CD14-positive monocyte (primary cell): ENCODE results near the gene SLC35F1. TPM values are rescaled to one million over a fixed set of nuclear protein-coding genes. Genes with fewer than 3 reads are reported as not detected.

ENCODE experiments used
- DNase-seq, 3 donors: peaks; one replicate each; pipeline ENCODE4 v3.0.0-alpha.2; 2011 to 2022
- H2AFZ ChIP-seq: 2 replicates; pipeline ENCODE4 v1.6.0; 2012; ENCODE audit warnings: mild to moderate bottlenecking, low read depth, low read length, inconsistent platforms; ENCODE audit not compliant: insufficient read depth, poor library complexity, severe bottlenecking
- H3K27ac ChIP-seq, 2 donors: 1 replicate in 1 of 2; 2 replicates in 1 of 2; pipeline ENCODE4 v1.5.1; 2012 to 2013; ENCODE audit warnings: low read length in 2 of 2, control low read depth in 1 of 2, inconsistent platforms in 1 of 2, low read depth in 1 of 2, mild to moderate bottlenecking in 1 of 2
- H3K27me3 ChIP-seq, 2 donors: one replicate each; pipeline versions ENCODE4 v1.6.0 to v1.6.1; 2011 to 2013; ENCODE audit warnings: low read length in 2 of 2; ENCODE audit not compliant: control insufficient read depth in 2 of 2, insufficient read depth in 2 of 2
- H3K36me3 ChIP-seq, 2 donors: replicated peaks in 1 of 2; 1 replicate in 1 of 2; 2 replicates in 1 of 2; pipeline versions ENCODE4 v1.5.1 to v1.6.1; 2012 to 2013; ENCODE audit warnings: low read length in 2 of 2, control low read depth in 1 of 2, inconsistent platforms in 1 of 2, mild to moderate bottlenecking in 1 of 2; ENCODE audit not compliant: insufficient read depth in 2 of 2, control insufficient read depth in 1 of 2
- H3K4me1 ChIP-seq, 2 donors: 1 replicate in 1 of 2; 2 replicates in 1 of 2; pipeline versions ENCODE4 v1.5.1 to v1.6.1; 2012 to 2013; ENCODE audit warnings: low read length in 2 of 2, control low read depth in 1 of 2, inconsistent platforms in 1 of 2, mild to moderate bottlenecking in 1 of 2, moderate library complexity in 1 of 2; ENCODE audit not compliant: insufficient read depth in 2 of 2, control insufficient read depth in 1 of 2
- H3K4me2 ChIP-seq: replicated peaks from 2 replicates; pipeline ENCODE3; 2012; ENCODE audit warnings: low read length, moderate library complexity, mild to moderate bottlenecking; ENCODE audit not compliant: poor library complexity, severe bottlenecking; ENCODE audit errors: extremely low read depth
- H3K4me3 ChIP-seq, 3 experiments: fragments of 200-600 bp in 1 of 3; sonication (generic) in 1 of 3; replicated peaks in 1 of 3; 1 replicate in 2 of 3; 2 replicates in 1 of 3; pipeline ENCODE4 v1.5.1; 2011 to 2013; ENCODE audit warnings: low read length in 3 of 3, mild to moderate bottlenecking in 3 of 3, control low read depth in 2 of 3, low read depth in 2 of 3, inconsistent platforms in 1 of 3, moderate library complexity in 1 of 3
- H3K79me2 ChIP-seq: 2 replicates; pipeline ENCODE4 v1.6.0; 2012; ENCODE audit warnings: mild to moderate bottlenecking, control low read depth, inconsistent platforms, low read length, moderate library complexity; ENCODE audit not compliant: insufficient read depth
- H3K9ac ChIP-seq: 2 replicates; pipeline ENCODE4 v1.6.0; 2017; ENCODE audit warnings: low read length, mild to moderate bottlenecking; ENCODE audit not compliant: insufficient read depth, poor library complexity, severe bottlenecking
- H3K9me3 ChIP-seq, 2 donors: replicated peaks in 1 of 2; 1 replicate in 1 of 2; 2 replicates in 1 of 2; pipeline versions ENCODE4 v1.5.1 to v1.6.1; 2012 to 2013; ENCODE audit warnings: low read length in 2 of 2, control low read depth in 1 of 2; ENCODE audit not compliant: control insufficient read depth in 1 of 2, insufficient read depth in 1 of 2
- H4K20me1 ChIP-seq: 2 replicates; pipeline ENCODE4 v1.6.0; 2012; ENCODE audit warnings: mild to moderate bottlenecking, low read length, control low read depth, moderate library complexity; ENCODE audit not compliant: insufficient read depth
- H3K27ac Mint-ChIP-seq, 7 donors: one replicate each; pipeline ENCODE4 v1.8.0; 2020; ENCODE audit warnings: mild to moderate bottlenecking in 7 of 7, mixed read lengths in 7 of 7, moderate library complexity in 6 of 7, inconsistent platforms in 2 of 7
- H3K27me3 Mint-ChIP-seq, 3 donors: one replicate each; pipeline ENCODE4 v1.8.0; 2021 to 2022; ENCODE audit warnings: low read depth in 3 of 3, mild to moderate bottlenecking in 3 of 3, mixed read lengths in 3 of 3, moderate library complexity in 3 of 3, inconsistent platforms in 1 of 3
- H3K36me3 Mint-ChIP-seq, 2 donors: one replicate each; pipeline ENCODE4 v1.8.0; 2020; ENCODE audit warnings: mixed read lengths in 2 of 2, inconsistent platforms in 1 of 2, mild to moderate bottlenecking in 1 of 2
- H3K4me1 Mint-ChIP-seq: one replicate; pipeline ENCODE4 v1.8.0; 2020; ENCODE audit warnings: mild to moderate bottlenecking, mixed read lengths
- H3K4me3 Mint-ChIP-seq, 2 donors: one replicate each; pipeline ENCODE4 v1.8.0; 2020; ENCODE audit warnings: mild to moderate bottlenecking in 2 of 2, mixed read lengths in 2 of 2, moderate library complexity in 1 of 2
- H3K9me3 Mint-ChIP-seq, 7 donors: one replicate each; pipeline ENCODE4 v1.8.0; 2020 to 2022; ENCODE audit warnings: mixed read lengths in 7 of 7, mild to moderate bottlenecking in 6 of 7, moderate library complexity in 6 of 7, inconsistent platforms in 2 of 7
- WGBS: methylation state at CpG from one replicate; pipeline ENCODE4 v1.1.5; 2013; ENCODE audit warnings: missing lambda C conversion rate; ENCODE audit not compliant: insufficient coverage; 5-methylcytosine and 5-hydroxymethylcytosine counted together
- intact Hi-C, 2 donors: fragments of 100-400 bp; cut with micrococcal nuclease; formaldehyde crosslinking; loops; one replicate each; pipeline versions ENCODE4 v1.15.0 to v1.15.1; 2023
- polyA plus RNA-seq, 3 donors: library from polyadenylated mRNA; depleted of rRNA in 1 of 3; unstranded in 2 of 3; stranded (reverse) in 1 of 3; fragments of 300-500 nt in 2 of 3; fragments of >200 nt in 1 of 3; fragmentation: Illumina TruSeq in 2 of 3; gene quantifications; 1 replicate in 2 of 3; 2 replicates in 1 of 3; pipeline ENCODE4 v1.2.3, GENCODE V29; 2012 to 2021
- TF ChIP-seq, protein P1 (sequence below): fragments of 200-600 bp; IDR thresholded peaks from one replicate; pipeline ENCODE4 v1.8.0; 2022; ENCODE audit warnings: antibody characterized with exemption, mild to moderate bottlenecking

SLC35F1 gene
- polyA plus RNA-seq, 3 donors = not detected

DNA sequence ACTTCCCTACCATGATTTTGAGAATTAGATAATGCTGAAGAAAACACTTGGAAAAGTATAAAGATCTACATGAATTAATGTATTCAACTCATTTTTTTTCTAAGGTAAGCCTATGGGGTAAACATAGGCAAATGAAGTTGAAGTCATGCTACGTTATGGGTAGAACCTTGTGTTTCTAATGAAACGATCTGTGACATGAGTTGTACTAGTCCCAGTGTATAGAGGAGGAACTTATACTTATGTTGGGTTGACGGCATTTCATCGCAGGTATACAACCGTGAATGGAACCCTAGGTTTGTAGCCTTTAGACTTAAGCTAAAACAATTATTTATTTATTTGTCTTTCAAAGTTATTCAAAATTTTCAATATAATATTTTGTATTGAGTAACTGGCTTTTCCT is 2.6 kb downstream of the SLC35F1 start:
- Histone ChIP-seq H3K4me2 (no peak overlapping the region), H4K20me1 (no peaks in the 10 kb centered on the region), H3K27ac (no peak overlapping the region), H2AFZ (no peak overlapping the region), H3K36me3 (no peaks in the 10 kb centered on the region), H3K4me3 (no peak overlapping the region), H3K9ac (no peak overlapping the region), H3K4me1 (peaks cover 0 to 10% of the 10 kb centered on the region in 2 donors), H3K79me2 (no peaks in the 10 kb centered on the region), H3K27me3 (peaks cover 49 to 57% of the 10 kb centered on the region in 2 donors), H3K9me3 (peaks cover 4 to 21% of the 10 kb centered on the region in 2 donors)
- intact Hi-C loops = no loop called here
- WGBS = no CpG with 5 or more reads among the region's 5 CpGs
- no peaks in the 10 kb centered on the region for H3K36me3 Mint-ChIP-seq
- TF ChIP-seq, protein P1, sequence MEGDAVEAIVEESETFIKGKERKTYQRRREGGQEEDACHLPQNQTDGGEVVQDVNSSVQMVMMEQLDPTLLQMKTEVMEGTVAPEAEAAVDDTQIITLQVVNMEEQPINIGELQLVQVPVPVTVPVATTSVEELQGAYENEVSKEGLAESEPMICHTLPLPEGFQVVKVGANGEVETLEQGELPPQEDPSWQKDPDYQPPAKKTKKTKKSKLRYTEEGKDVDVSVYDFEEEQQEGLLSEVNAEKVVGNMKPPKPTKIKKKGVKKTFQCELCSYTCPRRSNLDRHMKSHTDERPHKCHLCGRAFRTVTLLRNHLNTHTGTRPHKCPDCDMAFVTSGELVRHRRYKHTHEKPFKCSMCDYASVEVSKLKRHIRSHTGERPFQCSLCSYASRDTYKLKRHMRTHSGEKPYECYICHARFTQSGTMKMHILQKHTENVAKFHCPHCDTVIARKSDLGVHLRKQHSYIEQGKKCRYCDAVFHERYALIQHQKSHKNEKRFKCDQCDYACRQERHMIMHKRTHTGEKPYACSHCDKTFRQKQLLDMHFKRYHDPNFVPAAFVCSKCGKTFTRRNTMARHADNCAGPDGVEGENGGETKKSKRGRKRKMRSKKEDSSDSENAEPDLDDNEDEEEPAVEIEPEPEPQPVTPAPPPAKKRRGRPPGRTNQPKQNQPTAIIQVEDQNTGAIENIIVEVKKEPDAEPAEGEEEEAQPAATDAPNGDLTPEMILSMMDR = no peak
- no peak overlapping the region for H3K27ac Mint-ChIP-seq
- peaks cover 0 to 15% (median 8%) of the 10 kb centered on the region in 7 donors for H3K9me3 Mint-ChIP-seq
- DNase-seq = no peak
- peaks cover 44 to 63% (median 55%) of the 10 kb centered on the region in 3 donors for H3K27me3 Mint-ChIP-seq
- peaks cover 4% of the 10 kb centered on the region for H3K4me1 Mint-ChIP-seq
- H3K4me3 Mint-ChIP-seq = peak overlapping the region in 1 of 2 donors; percentile 39

GRCh38 chr6:117910549-117910948 is 3.5 kb downstream of the SLC35F1 start:
- DNase-seq = no peak
- Histone ChIP-seq H4K20me1 (no peaks in the 10 kb centered on the region), H3K27ac (no peak overlapping the region), H3K9ac (no peak overlapping the region), H3K9me3 (peaks cover 4 to 15% of the 10 kb centered on the region in 2 donors), H2AFZ (no peak overlapping the region), H3K4me1 (peaks cover 0 to 10% of the 10 kb centered on the region in 2 donors), H3K27me3 (peaks cover 40 to 48% of the 10 kb centered on the region in 2 donors), H3K36me3 (no peaks in the 10 kb centered on the region), H3K4me3 (no peak overlapping the region), H3K79me2 (no peaks in the 10 kb centered on the region), H3K4me2 (no peak overlapping the region)
- 67% methylated on average over 1 of the region's 4 CpGs for WGBS
- H3K9me3 Mint-ChIP-seq = peaks cover 0 to 15% (median 8%) of the 10 kb centered on the region in 7 donors
- peaks cover 4% of the 10 kb centered on the region for H3K4me1 Mint-ChIP-seq
- H3K36me3 Mint-ChIP-seq = no peaks in the 10 kb centered on the region
- peaks cover 35 to 54% (median 46%) of the 10 kb centered on the region in 3 donors for H3K27me3 Mint-ChIP-seq
- TF ChIP-seq, protein P1 = no peak
- H3K27ac Mint-ChIP-seq = peak overlapping the region in 1 of 7 donors; percentile 12
- intact Hi-C loops = no loop called here
- H3K4me3 Mint-ChIP-seq = peak overlapping the region in 1 of 2 donors; percentile 49
